ENCODE measurements around the gene CFAP68.

DNA sequence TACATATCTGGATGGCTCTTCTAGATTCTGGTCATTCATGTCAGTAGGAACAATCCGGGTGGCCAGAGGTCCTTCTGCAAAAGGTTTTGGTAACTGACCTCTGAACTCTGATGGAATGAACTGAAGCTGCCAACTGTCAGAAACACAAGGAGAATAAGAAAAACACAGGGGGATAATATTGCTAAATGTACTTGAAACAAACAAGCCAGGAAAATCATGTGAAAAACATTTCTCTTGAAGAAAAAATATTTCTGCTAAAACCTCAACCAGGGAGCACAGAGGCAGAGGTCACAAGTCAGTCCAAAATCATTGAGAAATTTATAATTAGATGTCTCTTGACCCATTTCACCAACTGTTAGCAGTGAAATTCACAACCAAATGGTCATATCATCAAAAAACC is 43.2 kb upstream of the CFAP68 start:
- TF ChIP-seq ZNF274 (IDR thresholded peaks at IDR 0.05; ENCODE audit: low read depth, low read length) (no peak), YY1 (IDR thresholded peaks at IDR 0.05; ENCODE audit: insufficient read depth, insufficient read length) (no peak)

Data from NT2/D1 (cell line).